GM12801 (cell line): ENCODE data around the gene IMP4.

Source experiments
- TF ChIP-seq, protein P1 (sequence below): IDR thresholded peaks from one replicate; pipeline ENCODE4 v1.5.1; 2011; ENCODE audit warnings: control low read depth; ENCODE audit not compliant: insufficient read length; ENCODE audit errors: extremely low read depth

Gene IMP4

DNA sequence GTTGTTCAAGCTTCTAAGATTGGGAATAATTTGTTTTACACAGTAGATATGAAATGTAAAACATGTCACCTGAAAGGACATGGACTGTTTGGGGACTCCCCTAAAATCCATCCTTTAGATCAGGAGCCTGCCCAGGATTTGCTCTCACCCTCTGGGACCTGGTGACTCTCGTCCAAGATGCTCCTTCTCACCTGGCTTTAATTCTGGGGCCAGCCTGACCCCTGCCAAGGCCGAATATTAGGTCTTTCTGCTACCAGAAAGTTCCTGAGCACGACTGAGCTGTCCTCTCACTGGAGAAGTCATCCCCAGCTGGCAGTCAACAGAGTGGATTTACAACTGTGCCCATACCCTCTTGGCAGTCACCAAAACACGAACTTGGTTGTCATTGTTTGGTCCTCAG, 38.4 kb downstream of the IMP4 start:
- TF ChIP-seq, protein P1, sequence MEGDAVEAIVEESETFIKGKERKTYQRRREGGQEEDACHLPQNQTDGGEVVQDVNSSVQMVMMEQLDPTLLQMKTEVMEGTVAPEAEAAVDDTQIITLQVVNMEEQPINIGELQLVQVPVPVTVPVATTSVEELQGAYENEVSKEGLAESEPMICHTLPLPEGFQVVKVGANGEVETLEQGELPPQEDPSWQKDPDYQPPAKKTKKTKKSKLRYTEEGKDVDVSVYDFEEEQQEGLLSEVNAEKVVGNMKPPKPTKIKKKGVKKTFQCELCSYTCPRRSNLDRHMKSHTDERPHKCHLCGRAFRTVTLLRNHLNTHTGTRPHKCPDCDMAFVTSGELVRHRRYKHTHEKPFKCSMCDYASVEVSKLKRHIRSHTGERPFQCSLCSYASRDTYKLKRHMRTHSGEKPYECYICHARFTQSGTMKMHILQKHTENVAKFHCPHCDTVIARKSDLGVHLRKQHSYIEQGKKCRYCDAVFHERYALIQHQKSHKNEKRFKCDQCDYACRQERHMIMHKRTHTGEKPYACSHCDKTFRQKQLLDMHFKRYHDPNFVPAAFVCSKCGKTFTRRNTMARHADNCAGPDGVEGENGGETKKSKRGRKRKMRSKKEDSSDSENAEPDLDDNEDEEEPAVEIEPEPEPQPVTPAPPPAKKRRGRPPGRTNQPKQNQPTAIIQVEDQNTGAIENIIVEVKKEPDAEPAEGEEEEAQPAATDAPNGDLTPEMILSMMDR = no peak

GRCh38 chr2:130381619-130382018, 38.9 kb downstream of the IMP4 start:
- TF ChIP-seq, protein P1 = no peak

DNA sequence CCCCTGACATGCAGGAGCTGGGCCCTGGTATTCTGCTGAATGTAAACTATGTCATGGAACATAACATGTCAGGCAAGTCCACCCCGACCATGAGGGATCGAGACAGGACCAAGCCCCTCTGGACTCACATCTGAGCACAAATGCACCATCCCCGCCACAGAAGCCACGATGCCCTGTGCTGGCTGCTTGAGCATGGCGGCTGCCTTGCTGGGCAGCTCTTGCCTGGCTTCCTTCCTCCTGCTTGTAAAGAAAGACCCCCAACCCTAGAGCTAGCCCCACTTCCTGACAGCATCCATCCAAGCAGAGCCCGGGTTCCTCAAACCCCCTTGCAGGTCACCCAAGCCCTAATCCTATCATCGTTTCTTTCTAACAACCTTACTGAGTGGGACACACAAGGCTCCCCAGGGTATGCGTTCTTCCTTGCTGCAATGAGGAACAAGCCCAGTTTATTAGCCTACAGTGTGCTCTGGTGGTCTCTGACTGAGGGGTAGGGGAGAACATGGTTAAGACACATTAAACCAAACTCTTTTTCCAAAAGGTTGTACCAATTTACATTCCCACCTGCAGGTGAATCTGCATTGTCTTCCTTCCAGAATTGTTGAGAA, 39.7 kb downstream of the IMP4 start:
- TF ChIP-seq, protein P1 = no peak

DNA sequence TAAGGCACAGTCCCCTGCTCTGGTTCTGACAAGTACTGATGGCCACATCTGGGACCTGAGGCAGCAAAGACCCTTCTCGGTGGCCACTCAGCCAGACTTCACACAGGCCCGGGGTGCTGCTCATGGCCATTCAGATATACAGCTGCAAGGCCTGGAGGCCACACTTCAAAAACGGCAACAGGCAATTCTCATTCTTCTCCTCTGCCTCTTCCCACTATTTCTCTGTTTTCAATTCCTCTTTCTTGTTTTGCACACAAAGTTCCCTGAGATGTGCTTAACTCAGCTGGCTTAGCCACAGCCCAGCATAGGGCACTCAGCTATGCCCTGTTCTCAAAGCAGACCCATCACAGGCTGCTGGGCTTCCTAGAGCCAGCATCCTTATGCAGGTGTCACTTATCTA, 43.0 kb downstream of the IMP4 start:
- TF ChIP-seq, protein P1 = no peak

DNA sequence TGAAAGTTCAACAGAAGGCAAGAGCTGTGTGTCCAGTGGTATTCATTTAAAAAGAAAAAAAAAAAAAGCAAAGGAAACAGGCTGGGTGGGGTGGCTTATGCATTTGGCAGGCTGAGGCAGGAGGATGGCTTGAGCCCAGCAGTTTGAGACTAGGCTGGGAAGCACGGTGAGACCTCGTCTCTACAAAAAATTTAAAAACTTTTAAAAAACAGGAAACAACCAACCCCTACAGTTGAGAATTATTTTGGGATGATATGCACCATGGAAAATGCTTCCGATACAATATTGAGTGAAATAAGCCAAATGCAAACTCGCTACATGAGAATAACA, 44.3 kb downstream of the IMP4 start:
- TF ChIP-seq, protein P1 = no peak

- TF ChIP-seq, protein P1 = no peak
Measured at GRCh38 chr2:130387804-130388203, 45.1 kb downstream of the IMP4 start.

DNA sequence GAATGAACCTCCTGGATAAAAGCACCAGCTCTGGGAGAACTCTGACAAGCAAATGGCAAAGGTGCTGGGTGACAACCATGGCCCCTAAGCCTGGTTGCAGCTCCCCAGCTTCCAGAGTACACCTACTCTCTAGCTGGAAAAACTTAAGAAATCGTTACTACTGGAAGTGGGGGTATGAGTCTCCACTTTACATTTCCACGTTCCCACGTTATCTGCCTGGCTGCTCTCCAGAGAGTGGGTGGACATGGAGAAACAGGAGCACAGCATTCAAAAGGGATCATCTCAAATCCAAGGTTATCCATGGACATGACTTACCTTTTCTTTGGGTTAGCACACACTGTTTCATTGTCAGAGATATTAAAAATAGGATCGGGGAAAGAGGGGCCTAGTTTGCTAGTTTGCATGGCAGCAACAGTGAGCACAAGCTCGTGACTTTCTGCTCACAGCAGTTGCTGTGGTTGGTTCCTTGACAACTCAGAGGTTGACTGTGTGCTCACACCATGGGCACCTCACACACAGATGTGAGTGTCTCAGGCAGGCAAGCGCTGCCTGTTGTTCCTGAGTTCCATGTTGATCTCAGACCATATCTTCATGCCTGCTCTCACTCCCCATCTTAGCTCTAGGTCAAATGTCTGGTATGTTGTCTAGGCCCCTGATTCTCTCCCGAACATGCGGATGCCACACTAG, 45.7 kb downstream of the IMP4 start:
- TF ChIP-seq, protein P1 = no peak

- TF ChIP-seq, protein P1 = no peak
Measured at GRCh38 chr2:130389358-130389757, 46.7 kb downstream of the IMP4 start.
